SK-N-DZ (cell line): ENCODE measurements around the gene UNC5B.

Experiments
- DNase-seq: peaks from one replicate; pipeline ENCODE4 v3.0.0-alpha.2; 2015; ENCODE audit warnings: low spot score

Gene UNC5B

GRCh38 chr10:71239131-71239915, 27.0 kb downstream of the UNC5B start:
- DNase-seq, result no peak

- DNase-seq, result no peak
Measured at GRCh38 chr10:71239946-71240795, 27.8 kb downstream of the UNC5B start.

GRCh38 chr10:71241114-71241829, 28.9 kb downstream of the UNC5B start:
- DNase-seq, result peak; percentile 79

GRCh38 chr10:71241830-71242621, 29.7 kb downstream of the UNC5B start:
- DNase-seq, result no peak

- DNase-seq, result no peak
Measured at GRCh38 chr10:71242622-71243009, 30.2 kb downstream of the UNC5B start.

GRCh38 chr10:71243756-71244395, 31.5 kb downstream of the UNC5B start:
- DNase-seq, result no peak

- DNase-seq, result no peak
Measured at GRCh38 chr10:71244431-71245419, 32.4 kb downstream of the UNC5B start.

- no peak for DNase-seq
Measured at GRCh38 chr10:71245420-71246325, 33.3 kb downstream of the UNC5B start.

GRCh38 chr10:71246591-71247413, 34.4 kb downstream of the UNC5B start:
- DNase-seq, result no peak

- no peak for DNase-seq
Measured at GRCh38 chr10:71247414-71247705, 35.0 kb downstream of the UNC5B start.

GRCh38 chr10:71247804-71248203, 35.4 kb downstream of the UNC5B start:
- DNase-seq, result no peak

- no peak for DNase-seq
Measured at GRCh38 chr10:71248210-71248609, 35.8 kb downstream of the UNC5B start.

- DNase-seq, result no peak
Measured at GRCh38 chr10:71249996-71250395, 37.6 kb downstream of the UNC5B start.

- DNase-seq, result no peak
Measured at GRCh38 chr10:71250405-71250804, 38.0 kb downstream of the UNC5B start.

- no peak for DNase-seq
Measured at GRCh38 chr10:71250842-71251241, 38.5 kb downstream of the UNC5B start.

GRCh38 chr10:71251319-71251718, 38.9 kb downstream of the UNC5B start:
- peak; percentile 86 for DNase-seq

- DNase-seq, result no peak
Measured at GRCh38 chr10:71252220-71252619, 39.9 kb downstream of the UNC5B start.
